OCI-LY1 (cell line): Measurements from ENCODE around the gene KCNA4.

Experiments used
- EZH2 ChIP-seq: fragments of 200-600 bp; sonication (generic), shearing (Covaris generic); IDR thresholded peaks from 2 replicates; pipeline ENCODE4 v1.8.0; 2017; ENCODE audit warnings: borderline replicate concordance, mixed run types, mild to moderate bottlenecking, antibody characterized with exemption, low read length, moderate library complexity, mixed read lengths
- TF ChIP-seq, protein P1 (sequence below): fragments of 200-600 bp; sonication (generic), shearing (Covaris generic); IDR thresholded peaks from 2 replicates; pipeline ENCODE4 v1.5.1; 2017; ENCODE audit warnings: mild to moderate bottlenecking, antibody characterized with exemption, low read length, moderate library complexity, mixed read lengths

- TF ChIP-seq, protein P1, sequence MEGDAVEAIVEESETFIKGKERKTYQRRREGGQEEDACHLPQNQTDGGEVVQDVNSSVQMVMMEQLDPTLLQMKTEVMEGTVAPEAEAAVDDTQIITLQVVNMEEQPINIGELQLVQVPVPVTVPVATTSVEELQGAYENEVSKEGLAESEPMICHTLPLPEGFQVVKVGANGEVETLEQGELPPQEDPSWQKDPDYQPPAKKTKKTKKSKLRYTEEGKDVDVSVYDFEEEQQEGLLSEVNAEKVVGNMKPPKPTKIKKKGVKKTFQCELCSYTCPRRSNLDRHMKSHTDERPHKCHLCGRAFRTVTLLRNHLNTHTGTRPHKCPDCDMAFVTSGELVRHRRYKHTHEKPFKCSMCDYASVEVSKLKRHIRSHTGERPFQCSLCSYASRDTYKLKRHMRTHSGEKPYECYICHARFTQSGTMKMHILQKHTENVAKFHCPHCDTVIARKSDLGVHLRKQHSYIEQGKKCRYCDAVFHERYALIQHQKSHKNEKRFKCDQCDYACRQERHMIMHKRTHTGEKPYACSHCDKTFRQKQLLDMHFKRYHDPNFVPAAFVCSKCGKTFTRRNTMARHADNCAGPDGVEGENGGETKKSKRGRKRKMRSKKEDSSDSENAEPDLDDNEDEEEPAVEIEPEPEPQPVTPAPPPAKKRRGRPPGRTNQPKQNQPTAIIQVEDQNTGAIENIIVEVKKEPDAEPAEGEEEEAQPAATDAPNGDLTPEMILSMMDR: no peak
- TF ChIP-seq EZH2: no peak
Observed at GRCh38 chr11:30018495-30018894, 1.7 kb upstream of the KCNA4 start.
